DOHH2 (cell line): ENCODE results near the gene CD151.

ENCODE experiments used
- H3F3A ChIP-seq: fragments of 200-600 bp; sonication (generic), shearing (Covaris generic); 2 replicates; pipeline ENCODE4 v1.6.0; 2016; ENCODE audit warnings: antibody characterized with exemption, mild to moderate bottlenecking; ENCODE audit not compliant: control insufficient read depth, insufficient read depth
- H3K27ac ChIP-seq: fragments of 200-600 bp; sonication (generic); 2 replicates; pipeline ENCODE4 v1.5.1; 2014; ENCODE audit warnings: low read depth, mild to moderate bottlenecking, low read length, moderate library complexity
- H3K27me3 ChIP-seq: fragments of 200-600 bp; sonication (generic); 2 replicates; pipeline ENCODE4 v1.6.1; 2014; ENCODE audit warnings: mild to moderate bottlenecking, low read length, mixed read lengths; ENCODE audit not compliant: control insufficient read depth
- H3K36me3 ChIP-seq: fragments of 200-600 bp; sonication (generic); 2 replicates; pipeline ENCODE4 v1.6.1; 2014; ENCODE audit warnings: mild to moderate bottlenecking, low read length, moderate library complexity, mixed read lengths; ENCODE audit not compliant: control insufficient read depth
- H3K4me1 ChIP-seq: fragments of 200-600 bp; sonication (generic); 2 replicates; pipeline ENCODE4 v1.6.1; 2014; ENCODE audit warnings: mild to moderate bottlenecking, low read length, mixed read lengths; ENCODE audit not compliant: control insufficient read depth
- H3K4me2 ChIP-seq: fragments of 200-600 bp; sonication (generic); 2 replicates; pipeline ENCODE4 v1.6.0; 2014; ENCODE audit warnings: mild to moderate bottlenecking, low read length, moderate library complexity
- H3K4me3 ChIP-seq: fragments of 200-600 bp; sonication (generic); 2 replicates; pipeline ENCODE4 v1.5.1; 2014; ENCODE audit warnings: mild to moderate bottlenecking, low read length, mixed read lengths
- H3K79me2 ChIP-seq: fragments of 200-600 bp; sonication (generic); 2 replicates; pipeline ENCODE4 v1.6.1; 2014; ENCODE audit warnings: mild to moderate bottlenecking, low read length, mixed read lengths; ENCODE audit not compliant: control insufficient read depth
- H3K9me2 ChIP-seq: fragments of 200-600 bp; sonication (generic); replicated peaks from 2 replicates; pipeline ENCODE4 v1.6.1; 2014; ENCODE audit warnings: mild to moderate bottlenecking, low read length, mixed read lengths; ENCODE audit not compliant: control insufficient read depth
- H3K9me3 ChIP-seq: fragments of 200-600 bp; sonication (generic); 2 replicates; pipeline ENCODE4 v1.6.1; 2014; ENCODE audit warnings: antibody characterized with exemption, low read length, mixed read lengths; ENCODE audit not compliant: control insufficient read depth, insufficient read depth
- H4K20me1 ChIP-seq: fragments of 200-600 bp; sonication (generic); 2 replicates; pipeline ENCODE4 v1.6.0; 2014; ENCODE audit warnings: low read depth, mild to moderate bottlenecking, antibody characterized with exemption, low read length, moderate library complexity; ENCODE audit not compliant: control insufficient read depth, insufficient read depth
- CTCF ChIP-seq: fragments of 200-600 bp; sonication (generic); IDR thresholded peaks from one replicate; pipeline ENCODE4 v1.5.1; 2014; ENCODE audit warnings: antibody characterized with exemption, mild to moderate bottlenecking, low read depth, low read length; ENCODE audit not compliant: poor library complexity, severe bottlenecking
- EZH2phosphoT487 ChIP-seq: fragments of 200-600 bp; sonication (generic); IDR thresholded peaks from 2 replicates; pipeline ENCODE4 v1.6.1; 2017; ENCODE audit warnings: borderline replicate concordance, mild to moderate bottlenecking, antibody characterized with exemption, low read length, moderate library complexity, mixed read lengths

CD151 gene

GRCh38 chr11:832529-833113 is at the start of gene CD151:
TSS of gene CD151 (plus strand) at chr11:832952. CDS start at chr11:836070, 3,118 bp downstream.
- Histone ChIP-seq H3F3A (no peaks in the 10 kb centered on the region; the same call in 1 of the 2 replicates), H4K20me1 (no peaks in the 10 kb centered on the region; the same call in 1 of the 2 replicates), H3K27ac (no peak within 1 kb of the TSS), H3K4me1 (peaks cover 46% of the 10 kb centered on the region), H3K36me3 (peaks cover 2% of the 10 kb centered on the region; the same call in 1 of the 2 replicates), H3K4me2 (peak within 1 kb of the TSS; percentile 62), H3K9me2 (no peaks in the 10 kb centered on the region), H3K27me3 (peaks cover 72% of the 10 kb centered on the region), H3K79me2 (no peaks in the 10 kb centered on the region), H3K9me3 (no peaks in the 10 kb centered on the region), H3K4me3 (peak within 1 kb of the TSS; percentile 45)
- TF ChIP-seq EZH2phosphoT487 (no peak), CTCF (no peak)

DNA sequence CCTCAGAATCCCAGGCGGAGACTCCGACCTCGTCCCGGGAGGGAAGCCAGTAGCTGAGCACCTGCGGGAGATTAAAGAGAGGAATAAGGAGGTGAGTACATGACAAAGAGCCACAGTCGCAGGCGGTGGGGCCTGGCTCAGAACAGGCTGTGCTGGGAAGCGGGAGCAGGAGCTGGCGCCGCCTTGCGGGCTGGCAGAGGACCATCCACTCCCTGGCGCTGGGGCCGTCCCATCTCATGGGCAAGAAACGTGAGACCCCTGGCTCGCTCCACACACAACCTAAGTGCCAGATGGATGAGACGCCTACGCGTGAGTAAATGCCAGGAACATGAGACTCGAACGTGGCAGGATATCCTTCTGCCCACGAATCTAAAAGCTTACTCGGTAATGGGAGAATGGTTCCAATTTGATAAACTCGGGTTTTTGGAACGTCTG is 49.2 kb upstream of the CD151 start:
- TF ChIP-seq CTCF (peak; percentile 51), EZH2phosphoT487 (no peak)

DNA sequence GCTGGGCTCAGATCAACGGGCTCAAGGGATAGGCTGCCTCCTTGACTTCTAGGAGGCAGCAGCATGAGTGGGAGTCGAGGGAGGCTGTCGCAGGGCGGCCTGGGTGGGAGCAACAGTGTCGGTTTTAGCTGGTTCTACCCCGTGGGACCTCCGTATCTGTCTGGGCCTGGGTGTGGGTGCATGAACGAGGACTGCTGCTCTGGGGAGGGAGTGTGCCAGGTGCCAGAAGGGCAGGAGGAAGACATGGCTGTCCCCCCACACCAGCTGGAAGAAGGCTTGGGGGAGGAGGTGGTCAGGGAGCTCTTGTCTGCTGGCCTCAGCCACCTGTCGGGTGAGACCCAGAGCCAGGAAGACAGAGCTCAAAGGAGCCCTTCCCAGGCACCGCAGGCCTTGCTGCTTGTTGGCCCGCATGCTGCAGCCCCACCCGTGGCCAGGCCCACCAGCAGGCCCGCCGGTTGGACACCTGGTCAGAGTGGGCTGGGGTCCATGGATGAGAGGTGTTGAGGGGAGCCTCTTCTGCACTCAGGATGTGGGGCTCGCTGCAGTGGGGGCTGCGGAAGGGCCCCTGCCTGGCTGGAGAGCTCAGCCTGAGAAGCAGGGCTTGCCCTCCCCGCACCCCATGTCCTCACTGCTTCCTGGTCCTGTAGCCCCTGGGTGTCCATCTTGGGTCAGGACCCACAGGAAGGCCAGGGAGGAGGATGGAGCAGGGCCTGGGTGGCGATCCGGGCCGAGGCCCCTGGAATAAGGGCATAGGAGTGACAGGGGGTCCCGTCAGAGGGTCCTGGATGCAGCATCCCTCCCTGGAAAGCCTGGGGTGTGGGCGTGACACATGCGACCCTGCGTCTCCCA is 46.3 kb upstream of the CD151 start:
- TF ChIP-seq CTCF (no peak), EZH2phosphoT487 (no peak)
- Histone ChIP-seq H3K36me3 (no peaks in the 10 kb centered on the region; the same call in 1 of the 2 replicates), H4K20me1 (no peaks in the 10 kb centered on the region), H3K4me2 (no peak overlapping the region), H3K4me1 (peaks cover 21% of the 10 kb centered on the region), H3K27me3 (no peaks in the 10 kb centered on the region), H3K4me3 (no peak overlapping the region), H3F3A (0 out of 2 replicates have a peak, but pooled peaks cover 4% of the 10 kb centered on the region), H3K9me3 (no peaks in the 10 kb centered on the region), H3K79me2 (peaks cover 6% of the 10 kb centered on the region), H3K27ac (no peak overlapping the region), H3K9me2 (no peaks in the 10 kb centered on the region)

More for the DNA sequence above, 49.2 kb upstream of the CD151 start:
- Histone ChIP-seq H3K4me1 (peaks cover 17% of the 10 kb centered on the region), H3K79me2 (peaks cover 10% of the 10 kb centered on the region), H3F3A (no peaks in the 10 kb centered on the region), H3K9me2 (no peaks in the 10 kb centered on the region), H3K36me3 (peaks cover 15% of the 10 kb centered on the region), H3K4me3 (no peak overlapping the region), H3K4me2 (no peak overlapping the region), H3K9me3 (no peaks in the 10 kb centered on the region), H3K27me3 (no peaks in the 10 kb centered on the region), H3K27ac (no peak overlapping the region), H4K20me1 (no peaks in the 10 kb centered on the region)
